GM13976 (cell line): ENCODE data around the gene LMNB1.
A peak's percentile ranks its signal among the peaks of the same experiment; 100 is the strongest.
"Not testable (repeated sequence)": the region's sequence is repeated elsewhere in the genome, so short reads cannot be mapped to it uniquely, and the experiment has no call there.

Experiments
- DNase-seq: peaks from one replicate; pipeline ENCODE4 v3.0.0; 2012; ENCODE audit warnings: low spot score
- in situ Hi-C: fragments of 300-500 bp; cut with MboI; formaldehyde crosslinking; loops from one replicate; pipeline ENCODE4 v1.12.0; 2022; ENCODE audit warnings: low sequenced_read_pairs, mixed read lengths, inconsistent platforms; ENCODE audit not compliant: unreplicated experiment
- TF ChIP-seq, protein P1 (sequence below): IDR thresholded peaks from 2 replicates; pipeline ENCODE4 v1.5.1; 2012; ENCODE audit warnings: borderline replicate concordance, mild to moderate bottlenecking; ENCODE audit not compliant: insufficient read depth; ENCODE audit errors: extremely low read depth, missing control alignments, control extremely low read depth

Gene LMNB1, protein sequence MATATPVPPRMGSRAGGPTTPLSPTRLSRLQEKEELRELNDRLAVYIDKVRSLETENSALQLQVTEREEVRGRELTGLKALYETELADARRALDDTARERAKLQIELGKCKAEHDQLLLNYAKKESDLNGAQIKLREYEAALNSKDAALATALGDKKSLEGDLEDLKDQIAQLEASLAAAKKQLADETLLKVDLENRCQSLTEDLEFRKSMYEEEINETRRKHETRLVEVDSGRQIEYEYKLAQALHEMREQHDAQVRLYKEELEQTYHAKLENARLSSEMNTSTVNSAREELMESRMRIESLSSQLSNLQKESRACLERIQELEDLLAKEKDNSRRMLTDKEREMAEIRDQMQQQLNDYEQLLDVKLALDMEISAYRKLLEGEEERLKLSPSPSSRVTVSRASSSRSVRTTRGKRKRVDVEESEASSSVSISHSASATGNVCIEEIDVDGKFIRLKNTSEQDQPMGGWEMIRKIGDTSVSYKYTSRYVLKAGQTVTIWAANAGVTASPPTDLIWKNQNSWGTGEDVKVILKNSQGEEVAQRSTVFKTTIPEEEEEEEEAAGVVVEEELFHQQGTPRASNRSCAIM

DNA sequence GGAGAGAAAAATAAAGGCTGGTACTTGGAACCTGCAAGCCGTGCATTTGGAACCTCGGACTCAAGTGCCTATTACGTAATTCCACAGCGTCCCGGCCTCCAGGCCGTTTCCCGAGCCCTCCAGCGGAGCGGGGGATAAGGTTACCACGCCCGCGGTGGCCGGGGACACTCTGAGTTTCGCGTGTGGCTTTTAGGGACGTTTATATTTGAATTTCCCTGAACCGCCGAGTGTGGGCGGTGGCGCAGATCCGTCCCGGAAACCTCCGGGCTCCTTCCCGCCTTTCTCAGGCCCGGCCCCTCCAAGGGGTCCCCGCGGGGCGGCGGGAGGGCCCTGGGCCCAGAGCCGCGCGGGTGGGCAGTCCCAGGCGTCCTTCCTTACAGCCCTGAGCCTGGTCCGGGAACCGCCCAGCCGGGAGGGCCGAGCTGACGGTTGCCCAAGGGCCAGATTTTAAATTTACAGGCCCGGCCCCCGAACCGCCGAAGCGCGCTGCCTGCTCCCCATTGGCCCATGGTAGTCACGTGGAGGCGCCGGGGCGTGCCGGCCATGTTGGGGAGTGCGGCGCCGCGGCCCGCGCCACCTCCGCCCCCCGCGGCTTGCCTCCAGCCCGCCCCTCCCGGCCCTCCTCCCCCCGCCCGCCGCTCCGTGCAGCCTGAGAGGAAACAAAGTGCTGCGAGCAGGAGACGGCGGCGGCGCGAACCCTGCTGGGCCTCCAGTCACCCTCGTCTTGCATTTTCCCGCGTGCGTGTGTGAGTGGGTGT, at the start of gene LMNB1:
Gene LMNB1 (plus strand): TSS at position 638 of the 758 bp plus-strand sequence. CDS start 373 bp downstream, outside the sequence.
- in situ Hi-C loops: no loop called here
- peak; percentile 93 for DNase-seq
- TF ChIP-seq, protein P1, sequence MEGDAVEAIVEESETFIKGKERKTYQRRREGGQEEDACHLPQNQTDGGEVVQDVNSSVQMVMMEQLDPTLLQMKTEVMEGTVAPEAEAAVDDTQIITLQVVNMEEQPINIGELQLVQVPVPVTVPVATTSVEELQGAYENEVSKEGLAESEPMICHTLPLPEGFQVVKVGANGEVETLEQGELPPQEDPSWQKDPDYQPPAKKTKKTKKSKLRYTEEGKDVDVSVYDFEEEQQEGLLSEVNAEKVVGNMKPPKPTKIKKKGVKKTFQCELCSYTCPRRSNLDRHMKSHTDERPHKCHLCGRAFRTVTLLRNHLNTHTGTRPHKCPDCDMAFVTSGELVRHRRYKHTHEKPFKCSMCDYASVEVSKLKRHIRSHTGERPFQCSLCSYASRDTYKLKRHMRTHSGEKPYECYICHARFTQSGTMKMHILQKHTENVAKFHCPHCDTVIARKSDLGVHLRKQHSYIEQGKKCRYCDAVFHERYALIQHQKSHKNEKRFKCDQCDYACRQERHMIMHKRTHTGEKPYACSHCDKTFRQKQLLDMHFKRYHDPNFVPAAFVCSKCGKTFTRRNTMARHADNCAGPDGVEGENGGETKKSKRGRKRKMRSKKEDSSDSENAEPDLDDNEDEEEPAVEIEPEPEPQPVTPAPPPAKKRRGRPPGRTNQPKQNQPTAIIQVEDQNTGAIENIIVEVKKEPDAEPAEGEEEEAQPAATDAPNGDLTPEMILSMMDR: no peak

DNA sequence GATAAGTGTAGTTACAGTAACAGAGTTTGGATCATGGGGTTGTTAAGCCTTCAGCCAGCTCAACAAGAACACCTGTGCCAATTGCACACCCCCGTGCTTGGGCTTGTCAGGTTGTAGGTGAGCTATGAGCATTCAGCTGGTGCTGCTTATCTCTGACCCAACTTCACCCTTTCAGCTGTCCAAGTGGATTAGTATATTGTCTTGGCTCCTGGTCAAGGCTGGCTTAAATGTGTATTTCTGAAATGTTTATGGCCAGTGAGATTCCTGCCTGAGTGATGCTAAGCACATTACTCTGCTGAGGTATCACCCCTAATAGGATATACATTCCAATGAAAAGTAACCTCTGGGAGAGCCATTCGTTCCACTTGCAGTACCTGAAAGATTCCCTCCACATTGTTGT, 44.2 kb upstream of the LMNB1 start:
- in situ Hi-C loops: no loop called here
- DNase-seq: no peak
- TF ChIP-seq, protein P1: no peak

DNA sequence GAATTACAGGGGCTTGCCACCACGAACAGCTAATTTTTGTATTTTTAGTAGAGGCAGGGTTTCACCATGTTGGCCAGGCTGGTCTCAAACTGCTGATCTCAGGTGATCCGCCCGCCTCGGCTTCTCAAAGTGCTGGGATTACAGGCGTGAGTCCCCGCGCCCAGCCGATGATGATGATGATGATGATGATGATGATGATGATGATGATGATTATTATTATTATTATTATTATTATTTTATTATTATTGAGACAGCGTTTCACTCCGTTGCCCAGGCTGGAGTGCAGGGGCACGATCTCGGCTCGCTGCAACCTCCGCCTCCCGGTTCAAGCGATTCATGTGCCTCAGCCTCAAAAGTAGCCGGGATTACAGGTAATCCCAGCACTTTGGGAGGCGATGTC, 42.4 kb upstream of the LMNB1 start:
- DNase-seq, in situ Hi-C loops: not testable (repeated sequence)

DNA sequence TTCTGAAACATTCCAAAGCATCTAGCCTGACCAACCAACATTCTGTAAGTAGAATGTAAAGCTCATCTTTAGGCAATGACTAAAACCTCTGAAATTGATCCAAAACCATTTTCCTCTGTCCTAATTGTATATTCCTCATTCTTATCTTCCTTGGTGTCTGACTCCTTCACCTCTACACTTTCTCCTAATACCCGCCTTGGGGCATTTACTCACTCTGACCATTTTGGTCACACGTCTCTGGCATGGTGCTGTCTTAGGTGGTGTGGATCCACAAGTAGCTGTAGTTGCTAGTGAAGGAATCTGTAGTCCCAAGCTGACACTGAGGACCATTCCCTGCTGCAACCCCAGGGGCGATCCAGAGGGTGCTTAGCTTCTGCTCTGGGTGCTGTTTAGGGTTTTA, 40.8 kb upstream of the LMNB1 start:
- no peak for DNase-seq
- TF ChIP-seq, protein P1: no peak
- in situ Hi-C loops: no loop called here

DNA sequence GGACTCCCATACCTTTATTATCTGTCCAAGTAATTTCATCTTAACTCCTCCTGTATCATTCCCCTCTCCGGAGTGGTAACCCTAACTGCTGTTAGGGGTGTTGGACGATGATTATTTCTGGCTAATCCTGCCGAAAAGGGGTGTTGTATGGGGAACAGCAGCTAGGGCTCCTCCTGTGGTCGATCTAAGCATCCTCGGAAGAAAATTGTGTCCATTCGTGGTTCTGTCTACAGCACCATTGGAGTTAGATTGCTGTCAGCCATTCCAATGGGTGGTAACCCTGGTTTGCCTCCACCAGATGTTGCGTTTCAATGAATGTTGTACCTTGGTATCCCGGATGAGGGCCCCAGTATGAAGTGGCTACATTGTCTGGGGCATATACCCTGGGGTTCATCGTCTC, 35.6 kb upstream of the LMNB1 start:
- in situ Hi-C loops: no loop called here
- no peak for DNase-seq

DNA sequence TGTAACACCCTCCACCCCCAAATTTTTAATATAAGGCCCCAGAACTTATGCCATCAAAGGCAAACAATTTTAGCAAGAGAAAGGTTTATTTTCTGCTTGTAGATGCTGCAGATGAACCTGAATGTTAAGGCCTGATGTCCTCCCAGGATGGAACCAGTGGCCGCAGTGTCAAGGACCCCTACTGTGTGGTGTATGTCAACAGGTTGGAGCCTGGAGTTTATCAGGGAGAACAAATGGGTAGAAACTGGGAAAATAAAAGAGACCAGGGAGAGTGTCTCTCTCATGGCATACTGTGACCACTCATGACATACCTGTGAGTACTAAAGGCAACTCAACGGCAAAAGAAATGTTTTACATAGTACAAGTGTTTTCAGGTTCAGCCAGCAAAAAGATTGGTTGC, 34.5 kb upstream of the LMNB1 start:
- in situ Hi-C loops: no loop called here
- TF ChIP-seq, protein P1: no peak
- no peak for DNase-seq

More for the DNA sequence above, 35.6 kb upstream of the LMNB1 start:
- TF ChIP-seq, protein P1: no peak
